Measurements from ENCODE around the gene SUZ12. TPM values are rescaled to one million over a fixed set of nuclear protein-coding genes. Genes with fewer than 3 reads are reported as not detected.

SUZ12 gene
- polyA plus RNA-seq, 1 of the 3 experiments (the other 2 are of a cell fraction), result 6.3 TPM

- CTCF ChIA-PET, result interaction anchor here (6.0 kb wide), 1 partner anchor 130 kb away, joined by 68 read pairs; the partner anchor contains the start of gene RHOT1
- Histone ChIP-seq H3K9ac (no peak overlapping the region), H3K4me1 (ENCODE audit: control insufficient read depth in 1 of 2, insufficient read depth in 2 of 2, low read depth in 1 of 2, low read length in 1 of 2) (peaks cover 0 to 3% of the 10 kb centered on the region in 2 experiments; a peak in 1 of 4 replicates), H3K79me2 (ENCODE audit: insufficient read depth) (peaks cover 75% of the 10 kb centered on the region), H3K9me3 (no peaks in the 10 kb centered on the region), H3K4me3 (ENCODE audit: low read depth in 2 of 2, low read length in 1 of 2) (no peak overlapping the region), H3K27ac (ENCODE audit: low read depth in 2 of 2, low read length in 1 of 2) (no peak overlapping the region), H2AFZ (ENCODE audit: low read depth) (no peak overlapping the region), H3K9me2 (no peaks in the 10 kb centered on the region), H3F3A (replicated peaks; ENCODE audit: insufficient read depth) (peaks cover 10% of the 10 kb centered on the region), H3K27me3 (ENCODE audit: insufficient read depth) (no peaks in the 10 kb centered on the region), H3K4me2 (no peak overlapping the region), H4K20me1 (ENCODE audit: insufficient read depth) (no peaks in the 10 kb centered on the region), H3K36me3 (replicated peaks in 1 of 2; ENCODE audit: control insufficient read depth in 1 of 2, insufficient read depth in 2 of 2, low read length in 1 of 2) (peaks cover 0 to 4% of the 10 kb centered on the region in 2 experiments)
- POLR2A ChIA-PET, result no interaction called here
- no peak for DNase-seq
- no peak for TF ChIP-seq FOSL2 (IDR thresholded peaks at IDR 0.05; ENCODE audit: borderline replicate concordance, low read depth)
- no peak for TF ChIP-seq EP300 (IDR thresholded peaks at IDR 0.05; ENCODE audit: borderline replicate concordance in 1 of 2, low read depth in 1 of 2, low read length in 1 of 2)
- no peak for TF ChIP-seq NFIC (IDR thresholded peaks at IDR 0.05; ENCODE audit: borderline replicate concordance)
- no peak for TF ChIP-seq RAD21 (IDR thresholded peaks at IDR 0.05; ENCODE audit: low read length)
- TF ChIP-seq FOXM1 (IDR thresholded peaks at IDR 0.05; ENCODE audit: low read depth), result no peak
- TF ChIP-seq IRF3 (IDR thresholded peaks at IDR 0.05; ENCODE audit: low read depth, low read length), result no peak
- no peak for TF ChIP-seq POLR2AphosphoS5 (IDR thresholded peaks at IDR 0.05; ENCODE audit: low read depth, low read length)
- TF ChIP-seq TAF1 (IDR thresholded peaks at IDR 0.05; ENCODE audit: borderline replicate concordance, low read depth, low read length), result no peak
- no peak for TF ChIP-seq CHD2 (IDR thresholded peaks at IDR 0.05; ENCODE audit: low read length, partially characterized antibody)
- TF ChIP-seq PBX3 (IDR thresholded peaks at IDR 0.05), result no peak
- no peak for TF ChIP-seq JUND (IDR thresholded peaks at IDR 0.05)
- TF ChIP-seq ELF1 (IDR thresholded peaks at IDR 0.05), result no peak
- no peak for TF ChIP-seq RXRA (IDR thresholded peaks at IDR 0.05; ENCODE audit: borderline replicate concordance, low read depth)
- TF ChIP-seq YY1 (IDR thresholded peaks at IDR 0.05; ENCODE audit: low read depth), result no peak
- TF ChIP-seq MEF2A (IDR thresholded peaks at IDR 0.05; ENCODE audit: borderline replicate concordance, low read depth), result no peak
- no peak for TF ChIP-seq SMC3 (IDR thresholded peaks at IDR 0.05; ENCODE audit: low read depth, low read length)
- 89% methylated on average over 4 of the region's 4 CpGs for WGBS (ENCODE audit: low lambda C conversion rate)
These were observed 73.3 kb downstream of the SUZ12 start for GRCh38 chr17:32010114-32010513.

GRCh38 chr17:32015245-32016013 is 78.6 kb downstream of the SUZ12 start:
- Histone ChIP-seq H3K79me2 (ENCODE audit: insufficient read depth) (peaks cover 89% of the 10 kb centered on the region), H3K4me2 (no peak overlapping the region), H3K4me1 (ENCODE audit: control insufficient read depth in 1 of 2, insufficient read depth in 2 of 2, low read depth in 1 of 2, low read length in 1 of 2) (no peaks in the 10 kb centered on the region), H3K9me3 (no peaks in the 10 kb centered on the region), H3K4me3 (ENCODE audit: low read depth in 2 of 2, low read length in 1 of 2) (no peak overlapping the region), H3K27me3 (ENCODE audit: insufficient read depth) (no peaks in the 10 kb centered on the region), H3K9me2 (no peaks in the 10 kb centered on the region), H3F3A (replicated peaks; ENCODE audit: insufficient read depth) (no peaks in the 10 kb centered on the region), H2AFZ (ENCODE audit: low read depth) (no peak overlapping the region), H3K9ac (no peak overlapping the region), H3K27ac (ENCODE audit: low read depth in 2 of 2, low read length in 1 of 2) (no peak overlapping the region), H3K36me3 (replicated peaks in 1 of 2; ENCODE audit: control insufficient read depth in 1 of 2, insufficient read depth in 2 of 2, low read length in 1 of 2) (peaks cover 0 to 12% of the 10 kb centered on the region in 2 experiments), H4K20me1 (ENCODE audit: insufficient read depth) (no peaks in the 10 kb centered on the region)
- ChIA-PET POLR2A (no interaction called here), CTCF (interaction anchor here (2.5 kb wide), 1 partner anchor 8 kb away, joined by 12 read pairs; the partner anchor contains the start of gene LRRC37B)
- WGBS (ENCODE audit: low lambda C conversion rate), result 89% methylated on average over 9 of the region's 9 CpGs
- DNase-seq, result no peak
- no peak for TF ChIP-seq TEAD4 (IDR thresholded peaks at IDR 0.05; ENCODE audit: borderline replicate concordance, insufficient read depth)
- TF ChIP-seq JUND (IDR thresholded peaks at IDR 0.05), result no peak
- no peak for TF ChIP-seq CHD2 (IDR thresholded peaks at IDR 0.05; ENCODE audit: low read length, partially characterized antibody)
- no peak for TF ChIP-seq ELF1 (IDR thresholded peaks at IDR 0.05)
- TF ChIP-seq RXRA (IDR thresholded peaks at IDR 0.05; ENCODE audit: borderline replicate concordance, low read depth), result no peak
- no peak for TF ChIP-seq FOSL2 (IDR thresholded peaks at IDR 0.05; ENCODE audit: borderline replicate concordance, low read depth)
- TF ChIP-seq SIN3A (IDR thresholded peaks at IDR 0.05; ENCODE audit: borderline replicate concordance, low read depth, low read length), result no peak
- TF ChIP-seq TCF12 (IDR thresholded peaks at IDR 0.05), result no peak
- TF ChIP-seq REST (IDR thresholded peaks at IDR 0.05; ENCODE audit: low read depth, low read length), result no peak
